ENCODE data around the gene ZNF554.

DNA sequence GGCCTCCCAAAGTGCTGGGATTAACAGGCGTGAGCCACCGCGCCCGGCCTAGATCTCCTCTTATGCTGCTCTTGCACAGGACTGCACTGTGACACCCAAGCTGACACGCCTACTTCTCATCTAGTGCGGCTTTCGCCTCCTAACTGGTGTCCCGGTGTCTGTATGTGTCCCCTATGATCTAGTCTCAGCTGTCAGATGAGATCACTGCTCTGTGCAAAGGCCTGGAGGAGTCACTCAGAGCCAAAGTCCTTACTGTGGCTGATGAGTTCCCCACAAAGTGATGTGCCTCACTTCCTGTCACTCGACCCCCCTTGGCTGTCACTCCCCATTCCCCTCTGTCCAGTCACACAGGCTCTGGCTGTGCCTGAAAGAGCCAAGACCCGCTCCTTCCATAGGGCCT is 50.0 kb downstream of the ZNF554 start:
- TF ChIP-seq, protein P1, sequence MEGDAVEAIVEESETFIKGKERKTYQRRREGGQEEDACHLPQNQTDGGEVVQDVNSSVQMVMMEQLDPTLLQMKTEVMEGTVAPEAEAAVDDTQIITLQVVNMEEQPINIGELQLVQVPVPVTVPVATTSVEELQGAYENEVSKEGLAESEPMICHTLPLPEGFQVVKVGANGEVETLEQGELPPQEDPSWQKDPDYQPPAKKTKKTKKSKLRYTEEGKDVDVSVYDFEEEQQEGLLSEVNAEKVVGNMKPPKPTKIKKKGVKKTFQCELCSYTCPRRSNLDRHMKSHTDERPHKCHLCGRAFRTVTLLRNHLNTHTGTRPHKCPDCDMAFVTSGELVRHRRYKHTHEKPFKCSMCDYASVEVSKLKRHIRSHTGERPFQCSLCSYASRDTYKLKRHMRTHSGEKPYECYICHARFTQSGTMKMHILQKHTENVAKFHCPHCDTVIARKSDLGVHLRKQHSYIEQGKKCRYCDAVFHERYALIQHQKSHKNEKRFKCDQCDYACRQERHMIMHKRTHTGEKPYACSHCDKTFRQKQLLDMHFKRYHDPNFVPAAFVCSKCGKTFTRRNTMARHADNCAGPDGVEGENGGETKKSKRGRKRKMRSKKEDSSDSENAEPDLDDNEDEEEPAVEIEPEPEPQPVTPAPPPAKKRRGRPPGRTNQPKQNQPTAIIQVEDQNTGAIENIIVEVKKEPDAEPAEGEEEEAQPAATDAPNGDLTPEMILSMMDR (IDR thresholded peaks at IDR 0.05; ENCODE audit: extremely low read depth in 1 of 2, insufficient read depth in 1 of 2, low read depth in 1 of 2, low read length in 2 of 2): no peak
- no peak for TF ChIP-seq POLR2A (IDR thresholded peaks at IDR 0.05; ENCODE audit: low read depth, low read length)
- no peak for TF ChIP-seq POLR2AphosphoS5 (IDR thresholded peaks at IDR 0.05; ENCODE audit: insufficient read depth, low read depth, low read length)
- no peak for TF ChIP-seq FOS (IDR thresholded peaks at IDR 0.05; ENCODE audit: borderline replicate concordance, insufficient read depth, low read length)

Data from endothelial cell of umbilical vein (primary cell).